ENCODE measurements around the gene METRNL.
"Not testable (repeated sequence)": the region's sequence is repeated elsewhere in the genome, so short reads cannot be mapped to it uniquely, and the experiment has no call there.

Gene METRNL

GRCh38 chr17:83125515-83126274, 46.3 kb downstream of the METRNL start:
- no peak for DNase-seq

DNA sequence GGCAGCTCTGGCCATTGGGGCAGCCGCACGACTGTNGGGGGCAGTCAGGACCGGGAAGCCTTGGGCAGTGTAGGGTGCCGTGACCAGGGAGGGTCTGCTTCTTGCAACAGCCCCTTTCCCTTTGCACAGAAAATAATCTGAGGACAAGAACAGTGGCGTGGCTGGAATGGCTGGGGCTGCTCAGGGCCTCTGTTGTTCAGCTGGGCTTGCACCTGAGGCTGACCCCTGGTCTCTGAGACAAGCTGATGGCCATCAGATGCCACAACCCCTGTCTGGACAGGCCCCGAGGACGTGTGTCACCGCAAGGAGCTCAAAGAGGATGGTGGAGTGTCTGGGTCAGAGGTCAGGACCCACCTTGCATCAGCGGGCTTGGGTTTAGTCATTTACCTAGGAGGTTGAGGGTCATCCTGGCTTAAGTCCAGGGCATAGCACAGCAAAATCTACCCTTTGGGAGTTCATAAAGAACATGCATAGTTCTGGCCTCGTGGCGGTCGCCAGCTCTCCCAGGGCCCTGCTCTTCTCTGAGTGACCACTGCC, 46.9 kb downstream of the METRNL start:
- DNase-seq, result no peak

DNA sequence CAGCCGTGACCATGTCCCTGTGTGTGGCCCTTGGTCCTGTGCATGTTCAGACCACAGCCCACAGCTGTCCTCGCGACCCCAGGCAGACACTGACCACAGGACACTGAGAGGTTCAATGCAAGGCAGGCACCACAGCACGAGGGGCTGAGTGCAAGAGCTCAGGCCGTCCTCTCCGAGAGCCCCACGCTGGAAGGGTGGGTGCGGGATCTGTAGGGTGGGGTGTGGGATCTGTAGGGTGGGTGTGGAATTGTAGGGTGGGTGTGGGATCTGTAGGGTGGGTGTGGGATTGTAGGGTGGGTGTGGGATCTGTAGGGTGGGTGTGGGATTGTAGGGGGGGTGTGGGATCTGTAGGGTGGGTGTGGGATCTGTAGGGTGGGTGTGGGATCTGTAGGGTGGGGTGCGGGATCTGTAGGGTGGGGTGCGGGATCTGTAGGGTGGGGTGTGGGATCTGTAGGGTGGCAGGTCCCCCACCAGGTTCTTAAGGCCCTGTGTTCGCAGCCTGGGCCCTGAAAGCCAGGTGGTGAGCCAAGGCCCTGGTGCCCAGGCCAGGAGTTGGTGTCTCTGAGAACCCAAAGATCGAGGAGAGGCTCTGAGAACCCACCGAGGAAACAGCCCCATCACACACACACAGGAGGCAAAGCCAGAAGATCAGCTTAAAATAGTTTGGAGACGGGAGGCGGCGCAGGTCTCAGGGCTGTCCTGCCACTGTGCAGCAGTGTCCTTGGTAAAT, 48.2 kb downstream of the METRNL start:
- no peak for DNase-seq

DNA sequence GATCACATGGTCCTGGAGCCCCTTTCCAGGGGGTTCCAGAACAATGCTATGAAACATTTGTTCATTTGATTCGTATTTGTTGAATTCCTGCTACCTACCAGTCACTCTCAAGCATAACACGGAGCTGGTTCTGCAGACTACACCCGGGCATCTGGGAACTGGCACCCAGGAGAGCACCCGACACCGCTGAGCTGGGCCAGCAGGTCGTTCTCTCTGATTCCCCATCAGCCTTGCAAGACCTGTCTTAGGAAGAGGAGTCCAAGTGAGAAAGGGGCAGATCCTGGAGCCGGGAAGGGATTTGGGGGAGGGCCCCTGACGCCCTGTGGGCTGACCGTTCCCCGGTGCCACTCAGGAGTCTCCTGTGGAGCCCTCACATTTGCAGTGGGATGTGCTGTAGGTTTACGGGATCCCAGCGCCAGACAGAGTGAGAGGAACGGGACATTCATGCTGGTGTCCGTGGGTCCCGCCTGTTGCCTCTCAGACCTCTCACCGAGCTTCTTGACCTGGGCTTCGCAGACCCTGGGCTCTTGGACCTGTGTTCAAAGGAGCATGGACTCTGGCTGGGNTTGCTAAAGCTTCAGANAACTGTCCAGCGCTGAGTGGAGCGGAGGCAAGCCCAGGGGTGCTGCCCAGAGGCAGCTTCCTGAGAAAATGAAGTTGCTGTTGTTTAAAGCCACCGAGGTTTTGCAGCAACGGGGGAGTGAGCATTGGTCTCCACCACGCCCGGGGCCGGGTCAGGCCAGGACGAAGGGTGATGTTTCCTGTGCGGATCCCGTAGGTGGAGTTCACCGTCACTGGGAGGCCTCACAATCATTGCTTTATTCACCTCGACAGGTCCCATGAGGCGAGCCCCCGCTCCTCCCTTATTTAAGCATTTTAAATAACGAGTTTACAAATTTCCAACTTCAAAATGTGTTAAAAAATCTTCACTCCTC, 49.2 kb downstream of the METRNL start:
- no peak for DNase-seq

DNA sequence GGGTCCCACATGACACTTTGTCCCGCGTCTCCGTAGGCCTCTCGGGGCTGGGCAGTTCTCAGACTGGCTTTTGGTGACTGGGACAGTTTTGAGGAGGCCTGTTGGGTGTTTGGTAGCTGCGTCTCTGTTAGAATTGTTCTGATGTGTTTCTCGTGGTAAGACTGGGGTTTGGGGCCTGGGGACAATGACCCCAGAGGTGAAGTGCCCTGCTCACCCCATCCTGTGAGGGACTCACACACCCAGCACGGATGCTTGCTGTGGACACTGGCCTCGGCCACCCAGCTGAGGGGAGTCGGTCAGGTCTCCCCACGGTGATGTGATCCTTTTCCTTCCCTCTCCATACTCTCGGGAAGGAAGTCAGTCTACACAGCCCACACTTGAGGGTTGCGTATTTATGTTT, 50.3 kb downstream of the METRNL start:
- DNase-seq, result no peak

GRCh38 chr17:83131401-83132011, 52.1 kb downstream of the METRNL start:
- DNase-seq, result no peak

- no peak for DNase-seq
Measured at GRCh38 chr17:83132251-83133081, 53.1 kb downstream of the METRNL start.

DNA sequence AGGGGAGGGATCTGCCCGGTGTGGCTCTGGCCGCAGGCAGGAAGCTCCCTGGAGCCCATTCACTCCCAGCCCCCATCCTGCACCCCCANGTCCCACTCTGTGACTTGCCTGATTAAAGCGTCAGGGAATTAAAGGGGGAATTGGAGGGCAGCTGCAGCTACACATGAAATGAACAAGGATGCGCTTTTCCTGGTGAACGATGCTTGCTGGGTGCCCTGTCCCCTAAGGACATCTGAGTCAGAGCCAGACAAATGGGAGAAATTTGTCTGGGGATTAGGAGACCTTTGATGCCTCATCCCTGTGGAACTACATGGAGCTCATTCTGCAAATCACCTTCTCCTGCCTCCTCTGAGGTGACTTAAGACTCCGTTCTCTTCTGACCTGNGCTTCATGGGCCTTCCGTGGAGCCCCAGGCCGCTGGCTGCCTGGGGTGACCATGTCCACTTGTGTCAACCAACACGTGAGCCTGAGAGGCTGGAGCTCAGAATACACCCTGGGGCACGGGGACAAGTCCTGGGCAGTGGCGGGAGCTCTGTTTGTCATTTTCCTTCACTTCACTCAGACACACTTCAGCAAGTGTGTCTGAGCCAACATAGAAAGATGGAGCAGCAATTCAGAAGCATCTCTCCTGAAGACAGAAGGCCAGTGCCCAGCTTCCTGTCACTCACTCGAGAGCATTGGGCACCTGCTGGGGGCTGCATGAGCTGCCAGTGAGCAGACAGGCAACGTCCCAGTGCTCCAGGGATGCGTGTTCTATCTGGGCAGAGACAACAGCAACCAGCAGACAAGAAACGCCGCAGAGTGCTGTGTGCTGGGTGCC, 54.1 kb downstream of the METRNL start:
- peak in 1 of 2 experiments; percentile 36 for DNase-seq

DNA sequence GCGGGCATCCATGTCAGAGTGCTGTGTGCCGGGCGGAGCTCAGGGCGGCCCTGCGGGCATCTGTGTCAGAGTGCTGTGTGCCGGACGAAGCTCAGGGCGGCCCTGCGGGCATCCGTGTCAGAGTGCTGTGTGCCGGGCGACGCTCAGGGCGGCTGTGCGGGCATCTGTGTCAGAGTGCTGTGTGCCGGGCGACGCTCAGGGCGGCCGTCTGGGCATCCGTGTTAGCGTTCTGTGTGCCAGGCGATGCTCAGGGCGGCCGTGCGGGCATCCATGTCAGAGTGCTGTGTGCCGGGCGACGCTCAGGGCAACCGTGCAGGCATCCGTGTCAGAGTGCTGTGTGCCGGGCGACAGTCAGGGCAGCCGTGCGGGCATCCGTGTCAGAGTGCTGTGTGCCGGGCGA, 55.0 kb downstream of the METRNL start:
- DNase-seq, result not testable (repeated sequence)

DNA sequence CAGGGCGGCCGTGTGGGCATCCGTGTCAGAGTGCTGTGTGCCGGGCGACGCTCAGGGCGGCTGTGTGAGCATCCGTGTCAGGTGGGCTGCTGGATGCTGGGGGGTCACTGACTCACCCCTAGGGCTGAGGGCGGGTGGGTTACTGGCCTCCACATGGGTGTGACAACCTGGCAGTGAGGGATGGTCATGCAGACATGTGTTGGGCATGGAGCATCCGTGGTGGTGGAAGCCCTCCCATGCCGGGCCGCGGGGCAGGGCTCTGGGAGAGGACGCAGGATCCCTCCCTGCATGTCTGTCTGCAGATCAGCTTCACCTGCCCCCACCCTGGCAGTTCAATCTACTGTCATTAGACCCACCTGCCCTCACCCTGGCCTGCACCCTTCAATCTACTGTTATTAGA, 56.3 kb downstream of the METRNL start:
- no peak for DNase-seq

DNA sequence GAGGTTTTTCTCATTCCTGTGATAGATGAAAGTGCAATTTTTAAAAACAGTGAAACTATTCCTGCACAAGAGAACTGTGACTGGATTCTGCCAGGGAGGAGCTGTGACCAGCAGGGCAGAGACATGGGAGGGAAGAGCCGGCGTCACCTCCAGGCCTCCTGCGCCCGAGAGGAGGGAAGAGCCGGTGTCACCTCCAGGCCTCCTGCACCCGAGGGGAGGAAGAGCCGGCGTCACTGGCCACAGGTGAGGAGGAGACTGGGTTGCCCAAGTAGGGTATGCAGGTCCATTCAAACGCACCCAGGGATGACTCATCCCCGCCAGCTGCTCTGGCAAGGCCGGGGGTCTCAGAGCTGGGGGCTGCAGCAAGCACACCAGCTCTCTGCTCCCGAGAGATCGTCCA, 56.7 kb downstream of the METRNL start:
- no peak for DNase-seq

- no peak for DNase-seq
Measured at GRCh38 chr17:83136931-83137330, 57.5 kb downstream of the METRNL start.

DNA sequence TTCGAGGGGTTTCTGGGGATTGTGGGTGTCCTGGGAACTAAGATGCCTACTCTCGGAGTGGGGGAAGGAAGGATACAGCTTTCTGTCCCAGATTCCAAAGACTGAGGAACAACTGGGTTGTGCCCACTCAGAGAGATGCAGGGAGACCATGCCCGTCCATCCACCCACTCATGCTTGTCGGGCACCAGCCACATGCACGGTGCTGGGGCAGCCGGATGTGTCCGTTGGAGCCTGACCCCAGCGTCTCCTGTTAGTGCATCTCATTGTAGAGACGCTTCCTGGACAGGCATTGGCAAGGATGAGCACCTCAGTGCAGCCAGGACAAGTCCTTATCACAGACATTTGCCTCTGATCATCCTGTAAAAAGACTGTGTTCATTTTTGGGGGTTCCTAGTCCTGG, 58.1 kb downstream of the METRNL start:
- DNase-seq, result no peak

GRCh38 chr17:83138820-83139219, 59.4 kb downstream of the METRNL start:
- DNase-seq, result no peak

DNA sequence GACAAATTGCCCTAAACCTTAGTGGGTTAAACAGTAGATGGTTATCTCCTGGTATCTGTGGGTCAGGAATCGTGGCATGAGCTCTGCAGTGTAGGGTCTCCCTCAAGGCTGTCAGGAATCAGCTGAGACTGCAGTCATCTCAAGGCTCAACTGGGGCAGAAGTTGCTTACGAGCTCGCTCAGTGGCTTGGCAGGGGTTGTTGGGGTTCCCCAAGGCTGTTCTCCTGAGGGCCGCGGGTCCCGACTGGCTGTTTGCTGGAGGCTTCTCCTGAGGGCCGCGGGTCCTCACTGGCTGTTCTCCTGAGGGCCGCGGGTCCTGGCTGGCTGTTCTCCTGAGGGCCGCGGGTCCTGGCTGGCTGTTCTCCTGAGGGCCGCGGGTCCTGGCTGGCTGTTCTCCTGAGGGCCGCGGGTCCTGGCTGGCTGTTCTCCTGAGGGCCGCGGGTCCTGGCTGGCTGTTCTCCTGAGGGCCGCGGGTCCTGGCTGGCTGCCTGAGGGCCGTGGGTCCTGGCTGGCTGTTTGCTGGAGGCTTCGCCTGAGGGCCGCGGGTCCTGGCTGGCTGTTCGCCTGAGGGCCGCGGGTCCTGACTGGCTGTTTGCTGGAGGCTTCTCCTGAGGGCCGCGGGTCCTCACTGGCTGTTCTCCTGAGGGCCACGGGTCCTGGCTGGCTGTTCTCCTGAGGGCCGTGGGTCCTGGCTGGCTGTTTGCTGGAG, 60.3 kb downstream of the METRNL start:
- DNase-seq, result not testable (repeated sequence)

DNA sequence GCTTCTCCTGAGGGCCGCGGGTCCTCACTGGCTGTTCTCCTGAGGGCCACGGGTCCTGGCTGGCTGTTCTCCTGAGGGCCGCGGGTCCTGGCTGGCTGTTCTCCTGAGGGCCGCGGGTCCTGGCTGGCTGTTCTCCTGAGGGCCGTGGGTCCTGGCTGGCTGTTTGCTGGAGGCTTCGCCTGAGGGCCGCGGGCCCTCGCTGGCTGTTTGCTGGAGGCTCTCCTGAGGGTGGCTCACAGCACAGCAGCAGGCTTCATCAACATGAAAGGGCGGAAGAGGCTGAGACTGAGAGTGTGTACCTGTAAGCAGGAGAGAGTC, 60.8 kb downstream of the METRNL start:
- not testable (repeated sequence) for DNase-seq

GRCh38 chr17:83142619-83143018, 63.2 kb downstream of the METRNL start:
- no peak for DNase-seq

DNA sequence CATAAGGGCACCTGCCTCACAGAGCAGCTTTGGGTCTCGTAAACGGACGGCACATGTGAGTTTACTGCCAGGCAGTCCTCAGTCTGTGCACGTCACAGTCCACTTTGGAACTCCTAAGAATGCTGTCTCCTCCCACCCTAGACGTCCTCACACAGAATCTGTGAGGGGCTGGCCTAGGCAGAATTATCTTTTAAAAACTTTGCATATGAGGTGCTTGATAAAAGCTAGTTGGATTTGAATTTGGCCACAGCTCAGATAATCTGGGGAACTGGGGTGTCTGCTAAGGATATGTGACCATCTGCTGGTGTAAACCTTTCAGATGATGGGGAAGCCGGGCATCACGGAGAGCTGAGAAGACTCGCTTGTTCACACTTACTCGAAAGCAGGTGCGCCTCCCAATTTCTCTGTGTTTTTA, 64.4 kb downstream of the METRNL start:
- no peak for DNase-seq

Measured in NCI-H526 (cell line).